ENCODE measurements around the gene SLC26A3.

SLC26A3 gene

DNA sequence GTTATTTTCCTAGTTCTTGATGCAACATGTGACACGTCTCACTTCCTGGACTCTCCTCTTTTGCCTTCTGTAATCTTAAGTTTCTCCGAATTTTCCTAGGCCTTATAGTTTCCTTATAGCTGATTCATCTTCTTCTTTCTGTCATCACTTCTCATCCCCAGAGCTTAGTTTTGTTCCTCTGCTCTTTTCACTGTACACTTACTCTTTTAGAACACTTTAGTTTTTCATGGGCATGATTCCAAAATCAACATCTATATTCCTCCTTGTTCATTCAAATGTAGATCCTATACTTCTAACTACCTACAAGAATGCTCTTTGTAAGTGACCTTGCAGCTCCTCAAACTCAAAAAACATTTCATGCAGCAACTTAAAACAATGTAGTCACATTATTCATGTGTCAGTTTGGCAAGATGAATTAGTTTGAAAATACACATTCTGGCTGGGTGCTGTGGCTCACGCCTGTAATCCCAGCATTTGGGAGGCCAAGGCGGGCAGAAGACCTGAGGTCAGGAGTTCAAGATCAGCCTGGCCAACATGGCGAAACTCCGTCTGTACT, 13.1 kb upstream of the SLC26A3 start:
- ATAC-seq (ENCODE audit: insufficient read depth, low read depth) = no peak
- no peaks in the 10 kb centered on the region for H4K20me1 ChIP-seq (ENCODE audit: insufficient read depth, low read length)

DNA sequence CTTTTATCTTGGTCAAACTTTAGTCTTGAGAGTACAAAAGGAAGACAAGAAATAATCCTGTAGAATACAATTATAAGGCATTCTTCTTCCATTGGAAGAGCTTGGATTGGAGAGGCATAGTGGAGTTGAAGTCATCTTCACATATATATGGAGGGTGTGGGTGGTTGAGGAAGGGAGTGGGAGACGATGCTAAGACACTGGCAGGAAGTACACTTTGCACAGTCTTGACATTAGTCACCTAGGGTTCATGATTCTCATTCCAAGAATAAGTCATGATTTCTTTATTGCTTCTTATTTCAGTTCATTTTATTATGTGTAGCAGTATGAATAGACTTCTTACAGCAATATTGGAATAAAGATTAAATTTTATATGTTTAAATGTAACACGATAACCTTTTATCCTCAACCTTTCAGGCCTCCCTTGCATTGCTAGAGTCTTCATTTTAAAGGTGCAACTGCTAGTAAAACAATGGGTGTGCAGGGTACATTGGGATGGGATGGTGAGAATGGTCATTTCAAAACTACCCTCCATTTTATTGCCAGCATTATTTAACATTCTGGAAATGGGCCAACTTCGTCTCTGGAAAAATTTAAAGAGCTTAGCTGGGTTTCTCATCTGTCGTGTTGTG, 12.3 kb upstream of the SLC26A3 start:
- H3K9ac ChIP-seq (ENCODE audit: low read depth, low read length) = no peak overlapping the region
- no peaks in the 10 kb centered on the region for H3K9me3 ChIP-seq (ENCODE audit: insufficient read depth, low read length, severe bottlenecking)
- no peaks in the 10 kb centered on the region for H3K36me3 ChIP-seq (ENCODE audit: insufficient read depth, low read length)
- no peak overlapping the region for H3K4me3 ChIP-seq (ENCODE audit: low read depth in 1 of 2, low read length in 2 of 2)
- ATAC-seq (ENCODE audit: insufficient read depth, low read depth) (no peak), DNase-seq (no peak)
- H3K4me1 ChIP-seq (ENCODE audit: insufficient read depth, low read length) = no peaks in the 10 kb centered on the region
- peaks cover 2% of the 10 kb centered on the region for H3K27me3 ChIP-seq (ENCODE audit: insufficient read depth, low read length, poor library complexity)
- no peak overlapping the region for H2AFZ ChIP-seq (ENCODE audit: low read depth, low read length)
- no peak overlapping the region for H3K4me2 ChIP-seq (ENCODE audit: insufficient read depth, low read length)
- TF ChIP-seq EZH2 (IDR thresholded peaks at IDR 0.05; ENCODE audit: borderline replicate concordance, low read depth, low read length, severe bottlenecking) = no peak
- TF ChIP-seq, protein P1, sequence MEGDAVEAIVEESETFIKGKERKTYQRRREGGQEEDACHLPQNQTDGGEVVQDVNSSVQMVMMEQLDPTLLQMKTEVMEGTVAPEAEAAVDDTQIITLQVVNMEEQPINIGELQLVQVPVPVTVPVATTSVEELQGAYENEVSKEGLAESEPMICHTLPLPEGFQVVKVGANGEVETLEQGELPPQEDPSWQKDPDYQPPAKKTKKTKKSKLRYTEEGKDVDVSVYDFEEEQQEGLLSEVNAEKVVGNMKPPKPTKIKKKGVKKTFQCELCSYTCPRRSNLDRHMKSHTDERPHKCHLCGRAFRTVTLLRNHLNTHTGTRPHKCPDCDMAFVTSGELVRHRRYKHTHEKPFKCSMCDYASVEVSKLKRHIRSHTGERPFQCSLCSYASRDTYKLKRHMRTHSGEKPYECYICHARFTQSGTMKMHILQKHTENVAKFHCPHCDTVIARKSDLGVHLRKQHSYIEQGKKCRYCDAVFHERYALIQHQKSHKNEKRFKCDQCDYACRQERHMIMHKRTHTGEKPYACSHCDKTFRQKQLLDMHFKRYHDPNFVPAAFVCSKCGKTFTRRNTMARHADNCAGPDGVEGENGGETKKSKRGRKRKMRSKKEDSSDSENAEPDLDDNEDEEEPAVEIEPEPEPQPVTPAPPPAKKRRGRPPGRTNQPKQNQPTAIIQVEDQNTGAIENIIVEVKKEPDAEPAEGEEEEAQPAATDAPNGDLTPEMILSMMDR (IDR thresholded peaks at IDR 0.05; ENCODE audit: borderline replicate concordance, extremely low read depth, low read length, poor library complexity, severe bottlenecking) = no peak
- no peaks in the 10 kb centered on the region for H3K79me2 ChIP-seq (ENCODE audit: insufficient read depth, low read length)
- no peak overlapping the region for H3K27ac ChIP-seq (ENCODE audit: low read length)
- H4K20me1 ChIP-seq (ENCODE audit: insufficient read depth, low read length) = no peaks in the 10 kb centered on the region

More for the DNA sequence above, 13.1 kb upstream of the SLC26A3 start:
- H3K4me3 ChIP-seq (ENCODE audit: low read depth in 1 of 2, low read length in 2 of 2) = no peak overlapping the region
- H3K9ac ChIP-seq (ENCODE audit: low read depth, low read length) = no peak overlapping the region
- no peak overlapping the region for H3K27ac ChIP-seq (ENCODE audit: low read length)
- TF ChIP-seq EZH2 (IDR thresholded peaks at IDR 0.05; ENCODE audit: borderline replicate concordance, low read depth, low read length, severe bottlenecking) = no peak
- TF ChIP-seq, protein P1 (IDR thresholded peaks at IDR 0.05; ENCODE audit: borderline replicate concordance, extremely low read depth, low read length, poor library complexity, severe bottlenecking) = no peak
- no peaks in the 10 kb centered on the region for H3K4me1 ChIP-seq (ENCODE audit: insufficient read depth, low read length)
- H3K27me3 ChIP-seq (ENCODE audit: insufficient read depth, low read length, poor library complexity) = peaks cover 4% of the 10 kb centered on the region
- H2AFZ ChIP-seq (ENCODE audit: low read depth, low read length) = no peak overlapping the region
- H3K9me3 ChIP-seq (ENCODE audit: insufficient read depth, low read length, severe bottlenecking) = no peaks in the 10 kb centered on the region
- H3K4me2 ChIP-seq (ENCODE audit: insufficient read depth, low read length) = no peak overlapping the region
- no peaks in the 10 kb centered on the region for H3K36me3 ChIP-seq (ENCODE audit: insufficient read depth, low read length)
- no peaks in the 10 kb centered on the region for H3K79me2 ChIP-seq (ENCODE audit: insufficient read depth, low read length)
- DNase-seq = no peak

DNA sequence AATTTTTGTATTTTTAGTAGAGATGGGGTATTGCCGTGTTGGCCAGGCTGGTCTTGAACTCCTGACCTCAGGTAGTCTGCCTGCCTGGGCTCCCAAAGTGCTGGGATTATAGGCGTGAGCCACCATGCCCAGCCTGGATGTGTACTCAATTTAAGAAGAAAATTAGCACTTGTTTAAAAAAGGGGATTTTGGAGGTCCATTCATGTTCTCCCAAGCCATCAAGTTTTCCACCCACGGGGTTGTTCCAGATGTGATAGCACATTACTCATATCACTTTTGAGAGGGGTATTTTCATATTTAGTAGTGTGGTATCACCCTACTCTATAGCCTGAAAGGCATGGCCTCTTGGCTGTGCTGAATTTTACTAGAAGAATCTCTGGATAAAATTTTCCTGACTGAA, 10.5 kb upstream of the SLC26A3 start:
- Histone ChIP-seq H3K4me3 (ENCODE audit: low read depth in 1 of 2, low read length in 2 of 2) (no peak overlapping the region), H4K20me1 (ENCODE audit: insufficient read depth, low read length) (no peaks in the 10 kb centered on the region), H3K79me2 (ENCODE audit: insufficient read depth, low read length) (no peaks in the 10 kb centered on the region), H3K9ac (ENCODE audit: low read depth, low read length) (no peak overlapping the region), H3K4me2 (ENCODE audit: insufficient read depth, low read length) (no peak overlapping the region), H3K36me3 (ENCODE audit: insufficient read depth, low read length) (no peaks in the 10 kb centered on the region), H3K9me3 (ENCODE audit: insufficient read depth, low read length, severe bottlenecking) (no peaks in the 10 kb centered on the region), H2AFZ (ENCODE audit: low read depth, low read length) (no peak overlapping the region), H3K4me1 (ENCODE audit: insufficient read depth, low read length) (no peaks in the 10 kb centered on the region), H3K27me3 (ENCODE audit: insufficient read depth, low read length, poor library complexity) (no peaks in the 10 kb centered on the region), H3K27ac (ENCODE audit: low read length) (no peak overlapping the region)
- DNase-seq (no peak), ATAC-seq (ENCODE audit: insufficient read depth, low read depth) (no peak)
- TF ChIP-seq EZH2 (IDR thresholded peaks at IDR 0.05; ENCODE audit: borderline replicate concordance, low read depth, low read length, severe bottlenecking) = no peak
- TF ChIP-seq, protein P1 (IDR thresholded peaks at IDR 0.05; ENCODE audit: borderline replicate concordance, extremely low read depth, low read length, poor library complexity, severe bottlenecking) = no peak

Measured in DND-41 (cell line).